PC-9 (cell line): ENCODE measurements around the gene SSR2. TPM values are rescaled to one million over a fixed set of nuclear protein-coding genes. Genes with fewer than 3 reads are reported as not detected.

ENCODE experiments used
- BruUV-seq: library from RNA; stranded (reverse); fragments of 400-500 nt; replicated peaks from 2 replicates; lab custom pipeline; 2021; lab: Mats Ljungman, UMichigan
- CTCF ChIA-PET: fragments of 300-600 bp; sonication (Branson Sonifier 250); formaldehyde crosslinking; loops from one replicate; lab custom pipeline; 2022; ENCODE audit warnings: antibody characterized with exemption; lab: Charles Lee
- POLR2A ChIA-PET: fragments of 300-600 bp; sonication (Branson Sonifier 250); formaldehyde crosslinking; loops from one replicate; lab custom pipeline; 2022; ENCODE audit warnings: antibody characterized with exemption; ENCODE audit not compliant: unreplicated experiment; lab: Charles Lee
- DNase-seq, 2 experiments: peaks; one replicate each; pipeline versions ENCODE4 v3.0.0 to v3.0.0-alpha.2; 2015 to 2022; ENCODE audit warnings: mixed read lengths in 1 of 2
- H2AFZ ChIP-seq: fragments of 200-600 bp; sonication (generic); 2 replicates; pipeline ENCODE4 v1.8.1; 2017; ENCODE audit warnings: antibody characterized with exemption
- H3F3A ChIP-seq: fragments of 200-600 bp; sonication (generic); 2 replicates; pipeline ENCODE4 v1.8.1; 2017; ENCODE audit warnings: antibody characterized with exemption, mild to moderate bottlenecking, low read depth; ENCODE audit not compliant: insufficient read depth
- H3K27ac ChIP-seq: fragments of 200-600 bp; sonication (generic); 2 replicates; pipeline ENCODE4 v1.6.1; 2016; ENCODE audit warnings: mixed run types
- H3K27me3 ChIP-seq: fragments of 200-600 bp; sonication (generic); 2 replicates; pipeline ENCODE4 v1.6.1; 2016; ENCODE audit warnings: low read depth, mixed run types; ENCODE audit not compliant: insufficient read depth
- H3K36me3 ChIP-seq: fragments of 200-600 bp; sonication (generic); 2 replicates; pipeline ENCODE4 v1.6.1; 2016; ENCODE audit warnings: low read depth, mixed run types
- H3K4me1 ChIP-seq: fragments of 200-600 bp; sonication (generic); replicated peaks from 2 replicates; pipeline ENCODE4 v1.6.1; 2016; ENCODE audit warnings: mixed run types; ENCODE audit not compliant: insufficient read depth
- H3K4me2 ChIP-seq: fragments of 200-600 bp; sonication (generic); 2 replicates; pipeline ENCODE4 v1.6.1; 2017; ENCODE audit warnings: mixed run types
- H3K4me3 ChIP-seq: fragments of 200-600 bp; sonication (generic); 2 replicates; pipeline ENCODE4 v1.6.1; 2016; ENCODE audit warnings: mixed run types
- H3K79me2 ChIP-seq: fragments of 200-600 bp; sonication (generic); 2 replicates; pipeline ENCODE4 v1.6.1; 2017; ENCODE audit warnings: low read depth, mixed run types
- H3K9me2 ChIP-seq: fragments of 200-600 bp; sonication (generic); 2 replicates; pipeline ENCODE4 v1.8.1; 2017; ENCODE audit warnings: mild to moderate bottlenecking; ENCODE audit not compliant: insufficient read depth
- H3K9me3 ChIP-seq: fragments of 200-600 bp; sonication (generic); 2 replicates; pipeline ENCODE4 v1.8.1; 2016; ENCODE audit warnings: low read depth; ENCODE audit not compliant: insufficient read depth
- H4K20me1 ChIP-seq: fragments of 200-600 bp; sonication (generic); 2 replicates; pipeline ENCODE4 v1.8.1; 2017; ENCODE audit not compliant: insufficient read depth
- CTCF ChIP-seq: fragments of 200-600 bp; sonication (generic); conservative IDR thresholded peaks from 2 replicates; pipeline ENCODE4 v1.6.1; 2017; ENCODE audit warnings: mixed run types, antibody characterized with exemption, mild to moderate bottlenecking, moderate library complexity
- EZH2 ChIP-seq: fragments of 200-600 bp; sonication (generic); IDR thresholded peaks from 2 replicates; pipeline ENCODE4 v1.8.0; 2017; ENCODE audit warnings: antibody characterized with exemption, low read depth
- intact Hi-C: fragments of 100-400 bp; cut with micrococcal nuclease; formaldehyde crosslinking; loops from one replicate; pipeline ENCODE4 v1.10.0; 2022; ENCODE audit not compliant: unreplicated experiment
- total RNA-seq: library from RNA; stranded (reverse); gene quantifications from 2 replicates; pipeline ENCODE4 v1.2.3, GENCODE V29; 2021

SSR2 gene
- total RNA-seq, 1 experiment from 2014 or later: 196 TPM

- peak; percentile 58 to 85 for DNase-seq
- TSS peak; percentile 82 for BruUV-seq
- POLR2A ChIA-PET: interaction anchor here (0.6 kb wide), 1 partner anchor 70 kb away, joined by 3 read pairs; no protein-coding TSS in a partner anchor
- Histone ChIP-seq H3K4me2 (peak within 1 kb of the TSS; percentile 89), H3K4me3 (peak within 1 kb of the TSS; percentile 84), H2AFZ (peak within 1 kb of the TSS; percentile 94), H3K36me3 (0 out of 2 replicates have a peak, but pooled peaks cover 9% of the 10 kb centered on the region), H3K9me3 (no peaks in the 10 kb centered on the region), H4K20me1 (0 out of 2 replicates have a peak, but pooled peaks cover 6% of the 10 kb centered on the region), H3K27me3 (no peaks in the 10 kb centered on the region), H3K79me2 (peaks cover 38% of the 10 kb centered on the region), H3K9me2 (no peaks in the 10 kb centered on the region), H3F3A (peaks cover 6% of the 10 kb centered on the region), H3K27ac (peak within 1 kb of the TSS; percentile 85), H3K4me1 (peaks cover 11% of the 10 kb centered on the region; the same call in 1 of the 2 replicates)
- CTCF ChIA-PET: interaction anchor here (0.7 to 1.0 kb wide), 2 partner anchors 61 to 122 kb away, joined by 3 to 16 read pairs; partner anchors contain the start of gene LMNA
- TF ChIP-seq CTCF (peak; percentile 36; the same call in 1 of the 2 replicates), EZH2 (no peak)
- intact Hi-C loops: loop anchor here (1.0 kb wide), 1 partner anchor 228 kb away; the partner anchor contains the start of gene SMG5
These were observed 33.2 kb upstream of the SSR2 start, which contains the start of gene UBQLN4 for GRCh38 chr1:156053768-156054499. Gene UBQLN4 (minus strand): TSS chr1:156053798. CDS start chr1:156053701, 97 bp downstream.

- peak overlapping the region; percentile 84 for H3K4me3 ChIP-seq
- no TSS peak for BruUV-seq
- H3K9me3 ChIP-seq: no peaks in the 10 kb centered on the region
- ChIA-PET POLR2A (no interaction called here), CTCF (interaction anchor here (1.0 kb wide), 1 partner anchor 121 kb away, joined by 16 read pairs; no protein-coding TSS in a partner anchor)
- H2AFZ ChIP-seq: peak overlapping the region; percentile 76
- DNase-seq: peak; percentile 48 to 58
- peaks cover 38% of the 10 kb centered on the region for H3K79me2 ChIP-seq
- no peaks in the 10 kb centered on the region for H3K27me3 ChIP-seq
- H3K4me1 ChIP-seq: peaks cover 11% of the 10 kb centered on the region; the same call in 1 of the 2 replicates
- TF ChIP-seq EZH2 (no peak), CTCF (peak; percentile 30; the same call in 1 of the 2 replicates)
- H3K4me2 ChIP-seq: peak overlapping the region; percentile 54
- H3K36me3 ChIP-seq: 0 out of 2 replicates have a peak, but pooled peaks cover 9% of the 10 kb centered on the region
- peaks cover 6% of the 10 kb centered on the region for H3F3A ChIP-seq
- H4K20me1 ChIP-seq: 0 out of 2 replicates have a peak, but pooled peaks cover 6% of the 10 kb centered on the region
- no peaks in the 10 kb centered on the region for H3K9me2 ChIP-seq
- intact Hi-C loops: no loop called here
- H3K27ac ChIP-seq: no peak overlapping the region
These were observed 32.4 kb upstream of the SSR2 start for GRCh38 chr1:156052862-156053767.
